ENCODE measurements around the gene GSTCD.

Gene GSTCD

GRCh38 chr4:105878668-105879067 lies 170.1 kb downstream of the GSTCD start:
- Histone ChIP-seq H3K4me3 (ENCODE audit: low read length) (no peak overlapping the region), H3K4me1 (ENCODE audit: insufficient read depth, low read length) (no peaks in the 10 kb centered on the region), H3K27me3 (ENCODE audit: insufficient read depth, low read length) (no peaks in the 10 kb centered on the region), H3K27ac (ENCODE audit: low read depth, low read length) (no peak overlapping the region), H3K36me3 (ENCODE audit: insufficient read depth, low read length) (no peaks in the 10 kb centered on the region), H3K9me3 (ENCODE audit: insufficient read depth, low read depth, low read length) (peaks cover 9% of the 10 kb centered on the region), H3K9ac (ENCODE audit: low read depth, low read length) (no peak overlapping the region)
- 89% methylated on average over 2 of the region's 2 CpGs for WGBS

GRCh38 chr4:105887508-105887907 lies 178.9 kb downstream of the GSTCD start:
- H3K9ac ChIP-seq (ENCODE audit: low read depth, low read length): no peak overlapping the region
- WGBS: 100% methylated on average over 1 of the region's 2 CpGs
- H3K27ac ChIP-seq (ENCODE audit: low read depth, low read length): no peak overlapping the region
- no peak overlapping the region for H3K4me3 ChIP-seq (ENCODE audit: low read length)
- H3K9me3 ChIP-seq (ENCODE audit: insufficient read depth, low read depth, low read length): no peaks in the 10 kb centered on the region
- H3K36me3 ChIP-seq (ENCODE audit: insufficient read depth, low read length): no peaks in the 10 kb centered on the region
- no peaks in the 10 kb centered on the region for H3K4me1 ChIP-seq (ENCODE audit: insufficient read depth, low read length)
- H3K27me3 ChIP-seq (ENCODE audit: insufficient read depth, low read length): peaks cover 17% of the 10 kb centered on the region

DNA sequence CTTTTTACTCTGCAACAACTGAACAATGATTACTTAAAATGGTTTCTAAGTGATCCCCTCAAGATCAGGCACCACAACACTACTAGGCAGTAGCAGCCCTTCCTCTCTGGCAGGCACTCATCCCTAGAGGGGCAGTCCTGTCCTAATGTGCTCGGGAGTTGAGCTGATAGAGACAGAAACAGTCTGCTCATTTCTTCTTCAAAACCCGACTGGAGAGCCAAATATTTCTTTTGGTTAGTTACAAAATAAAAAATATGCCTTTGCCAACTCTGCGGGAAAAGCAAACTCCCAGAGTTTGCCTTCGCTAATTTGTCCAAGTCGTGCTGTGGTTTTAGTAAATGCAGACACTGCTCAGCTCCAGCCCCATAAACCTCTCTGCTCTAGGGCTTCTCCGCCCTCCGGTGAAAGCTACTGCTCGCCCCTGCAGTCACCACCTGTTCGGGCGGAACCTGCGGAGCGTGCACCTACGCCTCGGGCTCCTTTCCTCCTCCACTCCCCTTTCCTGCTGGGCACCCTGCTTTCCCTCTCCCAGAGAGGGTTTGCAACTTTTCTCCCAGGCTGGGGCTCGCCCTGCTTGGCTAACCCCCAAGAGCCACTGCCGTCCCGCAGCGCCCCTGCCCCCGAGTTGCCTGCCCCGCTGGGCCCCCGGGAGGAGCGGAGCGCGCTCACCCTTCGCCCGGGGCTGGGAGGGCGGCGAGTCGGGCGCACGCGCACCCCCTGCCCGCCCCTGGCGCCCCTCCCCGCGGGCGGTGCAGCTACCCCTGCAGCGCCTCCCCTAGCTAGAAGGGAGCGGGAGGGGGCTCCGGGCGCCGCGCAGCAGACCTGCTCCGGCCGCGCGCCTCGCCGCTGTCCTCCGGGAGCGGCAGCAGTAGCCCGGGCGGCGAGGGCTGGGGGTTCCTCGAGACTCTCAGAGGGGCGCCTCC lies 186.3 kb downstream of the GSTCD start, which contains the start of gene NPNT:
Gene NPNT (plus strand): TSS at position 812 of the 923 bp plus-strand sequence. CDS start 182 bp downstream, outside the sequence.
- no peak within 1 kb of the TSS for H3K27ac ChIP-seq (ENCODE audit: low read depth, low read length)
- H3K9me3 ChIP-seq (ENCODE audit: insufficient read depth, low read depth, low read length): no peaks in the 10 kb centered on the region
- no peaks in the 10 kb centered on the region for H3K36me3 ChIP-seq (ENCODE audit: insufficient read depth, low read length)
- H3K4me1 ChIP-seq (ENCODE audit: insufficient read depth, low read length): peaks cover 16% of the 10 kb centered on the region; the same call in 1 of the 2 replicates
- WGBS: 2% methylated on average over 56 of the region's 56 CpGs
- peaks cover 91% of the 10 kb centered on the region for H3K27me3 ChIP-seq (ENCODE audit: insufficient read depth, low read length)
- H3K9ac ChIP-seq (ENCODE audit: low read depth, low read length): peak within 1 kb of the TSS; percentile 28; the same call in 1 of the 2 replicates
- peak within 1 kb of the TSS; percentile 56 for H3K4me3 ChIP-seq (ENCODE audit: low read length)

GRCh38 chr4:105895583-105896460 lies 187.2 kb downstream of the GSTCD start:
- under 1% methylated on average over 84 of the region's 84 CpGs for WGBS
- peak overlapping the region; percentile 28; the same call in 1 of the 2 replicates for H3K9ac ChIP-seq (ENCODE audit: low read depth, low read length)
- peak overlapping the region; percentile 56 for H3K4me3 ChIP-seq (ENCODE audit: low read length)
- H3K27ac ChIP-seq (ENCODE audit: low read depth, low read length): no peak overlapping the region
- H3K27me3 ChIP-seq (ENCODE audit: insufficient read depth, low read length): peaks cover 96% of the 10 kb centered on the region
- H3K36me3 ChIP-seq (ENCODE audit: insufficient read depth, low read length): no peaks in the 10 kb centered on the region
- H3K4me1 ChIP-seq (ENCODE audit: insufficient read depth, low read length): peaks cover 16% of the 10 kb centered on the region; the same call in 1 of the 2 replicates
- no peaks in the 10 kb centered on the region for H3K9me3 ChIP-seq (ENCODE audit: insufficient read depth, low read depth, low read length)

- Histone ChIP-seq H3K27ac (ENCODE audit: low read depth, low read length) (no peak overlapping the region), H3K9me3 (ENCODE audit: insufficient read depth, low read depth, low read length) (no peaks in the 10 kb centered on the region), H3K27me3 (ENCODE audit: insufficient read depth, low read length) (peaks cover 94% of the 10 kb centered on the region), H3K36me3 (ENCODE audit: insufficient read depth, low read length) (no peaks in the 10 kb centered on the region), H3K4me1 (ENCODE audit: insufficient read depth, low read length) (peaks cover 16% of the 10 kb centered on the region; the same call in 1 of the 2 replicates), H3K9ac (ENCODE audit: low read depth, low read length) (no peak overlapping the region), H3K4me3 (ENCODE audit: low read length) (peak overlapping the region; percentile 56)
- WGBS: 5% methylated on average over 22 of the region's 22 CpGs
Observed at GRCh38 chr4:105896461-105896942, 187.9 kb downstream of the GSTCD start.
